Skeletal muscle satellite cell (primary cell): ENCODE measurements around the gene SHLD1.

Experiments used
- H3K27me3 ChIP-seq: 2 replicates; pipeline ENCODE4 v1.7.0; 2013; ENCODE audit warnings: low read length; ENCODE audit not compliant: control insufficient read depth, insufficient read depth
- H3K36me3 ChIP-seq: 2 replicates; pipeline ENCODE4 v1.7.0; 2013; ENCODE audit warnings: mild to moderate bottlenecking, control low read depth, low read length; ENCODE audit not compliant: insufficient read depth
- H3K4me1 ChIP-seq: 2 replicates; pipeline ENCODE4 v1.7.0; 2013; ENCODE audit warnings: low read length; ENCODE audit not compliant: control insufficient read depth, insufficient read depth
- H3K4me2 ChIP-seq: 2 replicates; pipeline ENCODE4 v1.7.0; 2013; ENCODE audit warnings: mild to moderate bottlenecking, low read length
- H3K4me3 ChIP-seq: 2 replicates; pipeline ENCODE4 v1.7.0; 2013; ENCODE audit warnings: low read length
- H3K9ac ChIP-seq: 2 replicates; pipeline ENCODE4 v1.7.0; 2013; ENCODE audit warnings: mild to moderate bottlenecking, low read depth, low read length, moderate library complexity
- H3K9me3 ChIP-seq: replicated peaks from 2 replicates; pipeline ENCODE4 v1.7.0; 2013; ENCODE audit warnings: mild to moderate bottlenecking, control low read depth, low read length

Gene SHLD1

DNA sequence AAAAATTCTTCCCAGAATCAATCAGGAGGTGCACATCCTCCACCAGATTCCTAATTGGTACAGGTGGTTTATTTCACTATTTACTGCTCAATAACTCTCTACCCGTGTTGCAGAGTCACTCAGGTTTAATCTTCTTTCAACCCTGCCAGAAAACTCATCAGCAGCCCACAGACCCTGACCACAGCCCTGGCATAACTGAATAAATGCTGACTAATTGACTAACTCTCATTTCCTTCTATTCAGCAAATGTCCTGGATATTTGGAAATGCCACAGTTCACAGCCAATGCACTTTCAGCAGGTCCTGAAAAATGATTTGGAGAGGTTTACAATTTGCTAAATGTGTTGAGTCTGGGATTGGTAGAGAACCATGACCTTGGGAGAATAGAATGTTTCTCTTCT, 137.8 kb downstream of the SHLD1 start:
- no peaks in the 10 kb centered on the region for H3K9me3 ChIP-seq
- no peaks in the 10 kb centered on the region for H3K4me1 ChIP-seq
- peaks cover 53% of the 10 kb centered on the region for H3K27me3 ChIP-seq
- no peaks in the 10 kb centered on the region for H3K36me3 ChIP-seq
- H3K9ac ChIP-seq, result no peak overlapping the region
- no peak overlapping the region for H3K4me2 ChIP-seq
- no peak overlapping the region for H3K4me3 ChIP-seq

DNA sequence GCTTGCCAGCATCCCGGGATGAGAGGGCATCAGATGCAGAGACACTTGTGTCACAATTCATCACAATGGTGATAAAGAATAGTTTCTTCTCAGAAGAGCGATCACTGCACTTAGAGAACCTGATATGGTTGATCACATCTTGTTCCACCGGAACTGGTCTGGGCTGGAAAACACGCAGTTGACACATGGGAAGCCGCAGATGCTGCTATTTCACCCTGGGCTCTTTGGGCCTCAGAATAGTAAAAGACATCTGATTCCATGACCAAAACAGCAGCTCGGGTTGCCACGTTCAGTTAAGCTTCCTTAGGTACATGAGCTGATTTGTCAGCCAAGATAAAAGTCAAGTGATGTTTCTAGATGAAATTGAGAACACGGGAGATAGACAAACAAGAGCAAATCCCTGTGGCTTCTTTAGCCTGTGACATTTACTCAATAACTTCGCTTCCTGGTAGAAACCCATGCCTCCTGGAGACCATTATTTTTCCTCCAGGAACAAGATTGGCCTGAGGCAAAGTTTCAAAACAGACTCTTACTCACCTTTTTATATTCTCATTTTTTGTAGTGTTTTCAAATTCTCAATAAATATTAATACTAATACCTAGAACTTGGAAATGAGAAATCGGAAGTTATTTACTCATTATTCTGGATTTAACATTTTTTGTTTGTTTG, 140.7 kb downstream of the SHLD1 start:
- Histone ChIP-seq H3K27me3 (peaks cover 53% of the 10 kb centered on the region), H3K4me1 (no peaks in the 10 kb centered on the region), H3K36me3 (no peaks in the 10 kb centered on the region), H3K4me3 (no peak overlapping the region), H3K9me3 (no peaks in the 10 kb centered on the region), H3K9ac (no peak overlapping the region), H3K4me2 (no peak overlapping the region)

DNA sequence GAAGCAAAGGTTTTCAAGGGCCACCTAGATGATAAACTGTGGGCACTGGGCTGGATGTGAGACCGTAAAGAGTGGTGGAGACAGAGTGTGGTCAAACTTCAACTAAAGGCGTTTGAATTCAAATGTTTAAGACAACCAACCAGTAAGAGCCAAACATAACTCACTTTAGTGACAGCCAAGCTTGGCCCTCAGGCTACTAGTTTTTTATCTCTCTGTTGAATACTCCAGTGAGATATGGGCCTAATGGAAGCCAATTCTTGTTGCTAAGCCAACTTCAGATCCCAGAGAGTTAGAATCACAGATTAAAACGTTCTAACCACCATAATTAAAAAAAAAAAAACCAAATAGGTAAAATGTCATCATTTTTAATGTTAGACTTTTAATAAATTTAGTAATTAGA, 142.9 kb downstream of the SHLD1 start:
- no peak overlapping the region for H3K4me2 ChIP-seq
- H3K36me3 ChIP-seq, result no peaks in the 10 kb centered on the region
- H3K27me3 ChIP-seq, result peaks cover 52% of the 10 kb centered on the region
- H3K4me3 ChIP-seq, result no peak overlapping the region
- no peak overlapping the region for H3K9ac ChIP-seq
- no peaks in the 10 kb centered on the region for H3K4me1 ChIP-seq
- H3K9me3 ChIP-seq, result no peaks in the 10 kb centered on the region

DNA sequence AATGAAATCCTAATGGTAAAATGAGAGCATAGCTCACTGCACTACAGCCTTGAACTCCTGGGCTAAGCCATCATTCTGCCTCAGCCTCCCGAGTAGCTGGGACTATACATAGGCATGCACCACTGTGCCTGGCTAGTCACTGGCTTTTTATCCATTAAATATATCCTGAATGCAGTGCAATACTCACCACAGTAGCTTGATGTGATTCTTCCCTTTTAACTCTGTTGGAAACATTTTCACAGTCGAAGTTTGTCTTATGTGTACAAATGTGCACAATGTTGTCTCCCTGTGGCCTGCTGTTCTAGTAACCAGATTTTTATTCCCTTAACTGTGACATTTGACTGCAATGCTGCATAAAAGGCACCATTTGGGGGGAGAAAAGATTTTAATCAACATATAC, 143.4 kb downstream of the SHLD1 start:
- Histone ChIP-seq H3K9me3 (no peaks in the 10 kb centered on the region), H3K4me3 (no peak overlapping the region), H3K27me3 (peaks cover 52% of the 10 kb centered on the region), H3K9ac (no peak overlapping the region), H3K36me3 (no peaks in the 10 kb centered on the region), H3K4me1 (no peaks in the 10 kb centered on the region), H3K4me2 (no peak overlapping the region)

DNA sequence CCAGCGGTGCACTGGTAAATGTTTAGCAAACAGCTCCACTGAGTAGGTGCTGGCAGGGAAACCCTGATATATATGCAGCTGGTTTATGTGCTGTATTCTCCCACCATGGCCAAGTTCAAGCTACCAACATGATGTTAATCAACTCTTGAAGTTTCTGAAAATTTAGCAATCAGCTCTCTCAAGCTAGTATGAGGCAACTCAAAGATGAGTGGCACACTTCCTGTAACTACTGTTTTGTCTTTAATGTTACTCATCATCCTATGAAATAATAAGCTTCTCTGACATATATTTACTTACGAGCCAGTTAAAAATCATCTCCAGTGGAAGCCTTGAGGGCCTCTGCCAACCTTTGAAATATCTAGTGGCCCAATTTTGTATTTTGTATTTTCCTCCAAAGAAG, 145.4 kb downstream of the SHLD1 start:
- H3K36me3 ChIP-seq, result no peaks in the 10 kb centered on the region
- H3K9ac ChIP-seq, result no peak overlapping the region
- H3K4me3 ChIP-seq, result no peak overlapping the region
- no peaks in the 10 kb centered on the region for H3K4me1 ChIP-seq
- peaks cover 46% of the 10 kb centered on the region for H3K27me3 ChIP-seq
- no peak overlapping the region for H3K4me2 ChIP-seq
- H3K9me3 ChIP-seq, result no peaks in the 10 kb centered on the region

DNA sequence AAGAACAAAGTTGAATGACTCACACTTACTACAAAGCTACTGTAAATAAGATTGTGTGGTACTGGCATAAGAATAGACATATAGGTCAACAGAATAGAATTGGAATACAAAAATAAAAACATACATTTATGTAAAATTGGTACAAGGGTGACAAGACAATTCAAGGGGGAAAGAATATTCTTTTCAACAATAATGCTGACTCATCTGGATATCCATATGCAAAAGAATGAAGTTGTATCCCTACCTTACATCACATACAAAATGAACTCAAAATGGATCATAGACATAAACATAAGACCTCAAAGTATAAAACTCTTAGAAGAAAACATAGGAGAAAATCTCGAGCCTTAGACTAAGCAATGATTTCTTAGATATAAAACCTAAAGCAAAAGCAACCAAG, 149.2 kb downstream of the SHLD1 start:
- H3K4me2 ChIP-seq, result no peak overlapping the region
- H3K4me1 ChIP-seq, result no peaks in the 10 kb centered on the region
- no peaks in the 10 kb centered on the region for H3K36me3 ChIP-seq
- H3K27me3 ChIP-seq, result peaks cover 39% of the 10 kb centered on the region
- no peak overlapping the region for H3K9ac ChIP-seq
- H3K4me3 ChIP-seq, result no peak overlapping the region
- H3K9me3 ChIP-seq, result no peaks in the 10 kb centered on the region

DNA sequence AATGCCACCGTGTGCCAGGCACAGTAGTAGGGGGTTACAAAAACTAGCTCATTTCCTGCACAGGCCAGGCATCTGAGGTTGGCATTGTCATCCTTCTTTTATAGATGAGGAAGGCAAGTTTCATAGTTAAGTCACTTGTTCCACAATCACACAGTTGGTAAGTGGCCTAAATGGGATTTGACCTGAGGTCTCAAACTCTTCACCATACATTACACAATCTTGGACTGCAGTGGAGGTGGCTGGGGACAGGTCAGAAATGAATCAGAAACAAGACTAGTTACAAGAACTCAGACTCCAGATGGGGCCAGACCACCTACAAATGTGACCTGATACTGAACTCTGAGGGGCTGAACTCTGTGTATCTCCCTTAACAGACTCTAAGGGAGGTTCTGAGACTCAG, 150.7 kb downstream of the SHLD1 start:
- no peak overlapping the region for H3K4me2 ChIP-seq

DNA sequence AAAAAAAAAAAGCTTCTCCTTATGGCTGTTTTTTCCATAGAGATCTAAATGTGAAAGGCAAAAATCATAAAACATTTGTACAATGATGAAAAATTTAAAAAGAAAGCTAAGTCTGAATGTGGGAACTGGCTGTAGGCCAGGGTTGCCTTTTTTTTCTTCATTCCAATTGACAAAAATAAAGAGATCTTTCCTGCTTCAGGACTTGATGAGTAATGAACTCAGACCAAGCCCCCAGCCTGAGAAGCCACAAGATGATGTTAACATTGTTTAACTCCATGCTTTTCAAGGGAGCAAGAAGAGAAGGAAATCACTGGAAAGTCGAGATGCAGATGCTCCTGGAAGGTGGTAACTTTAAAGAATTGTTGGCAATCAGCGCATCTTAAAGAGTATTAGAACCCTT, 158.8 kb downstream of the SHLD1 start:
- no peak overlapping the region for H3K9ac ChIP-seq
- peaks cover 55% of the 10 kb centered on the region for H3K27me3 ChIP-seq
- H3K4me1 ChIP-seq, result peaks cover 9% of the 10 kb centered on the region
- H3K9me3 ChIP-seq, result no peaks in the 10 kb centered on the region
- H3K36me3 ChIP-seq, result no peaks in the 10 kb centered on the region
- H3K4me2 ChIP-seq, result no peak overlapping the region
- H3K4me3 ChIP-seq, result no peak overlapping the region

More for the DNA sequence above, 150.7 kb downstream of the SHLD1 start:
- H3K9ac ChIP-seq, result no peak overlapping the region
- H3K4me1 ChIP-seq, result no peaks in the 10 kb centered on the region
- no peaks in the 10 kb centered on the region for H3K9me3 ChIP-seq
- H3K27me3 ChIP-seq, result peaks cover 47% of the 10 kb centered on the region
- H3K36me3 ChIP-seq, result no peaks in the 10 kb centered on the region
- H3K4me3 ChIP-seq, result no peak overlapping the region

DNA sequence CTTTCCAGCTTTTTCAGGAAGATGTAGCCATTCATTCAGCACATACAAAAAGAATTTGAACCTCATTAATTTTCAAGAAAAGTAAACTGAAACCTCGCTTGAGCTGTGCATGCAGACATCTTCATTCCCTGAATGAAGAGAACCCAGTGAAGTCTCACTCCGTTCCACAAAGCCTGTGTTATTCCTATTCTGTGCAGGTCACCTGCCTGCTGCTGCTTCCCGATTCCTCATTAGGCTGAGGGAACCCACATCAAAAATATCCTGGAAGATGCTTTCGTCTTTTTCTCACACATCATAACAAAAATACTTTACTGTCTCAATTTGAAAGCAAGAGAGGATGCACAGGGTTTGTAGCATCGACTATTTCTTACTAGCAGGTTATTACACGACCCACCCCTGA, 160.0 kb downstream of the SHLD1 start:
- Histone ChIP-seq H3K4me2 (no peak overlapping the region), H3K27me3 (peaks cover 50% of the 10 kb centered on the region)

DNA sequence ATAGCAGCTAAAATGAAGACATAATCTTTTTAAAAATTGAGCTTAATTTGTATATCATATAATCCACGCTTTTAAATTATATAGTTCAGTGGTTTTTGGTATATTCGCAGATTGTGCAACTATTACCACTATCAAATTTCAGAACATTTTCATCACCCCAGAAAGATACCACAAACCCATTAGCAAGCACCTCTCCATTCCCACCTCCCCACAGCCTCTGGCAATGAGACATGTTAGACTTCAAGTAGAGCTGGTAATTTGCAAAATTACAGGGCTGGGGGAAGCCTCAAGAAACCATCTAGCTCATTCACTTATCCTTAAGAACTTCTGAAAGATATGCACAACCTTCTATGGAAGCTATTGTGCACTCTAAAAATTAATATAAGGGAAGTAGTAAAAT, 163.0 kb downstream of the SHLD1 start:
- peaks cover 9% of the 10 kb centered on the region for H3K4me1 ChIP-seq
- no peak overlapping the region for H3K9ac ChIP-seq
- H3K4me3 ChIP-seq, result no peak overlapping the region
- no peaks in the 10 kb centered on the region for H3K36me3 ChIP-seq
- H3K9me3 ChIP-seq, result no peaks in the 10 kb centered on the region
- no peak overlapping the region for H3K4me2 ChIP-seq
- H3K27me3 ChIP-seq, result peaks cover 28% of the 10 kb centered on the region

More for the DNA sequence above, 160.0 kb downstream of the SHLD1 start:
- H3K9me3 ChIP-seq, result no peaks in the 10 kb centered on the region
- H3K4me1 ChIP-seq, result peaks cover 9% of the 10 kb centered on the region
- H3K9ac ChIP-seq, result no peak overlapping the region
- no peak overlapping the region for H3K4me3 ChIP-seq
- no peaks in the 10 kb centered on the region for H3K36me3 ChIP-seq
